GM10248 (cell line): ENCODE data around the gene CREB1.

Experiments used
- CTCF ChIA-PET: fragments of 300-600 bp; sonication (Branson Sonifier 250); formaldehyde crosslinking; extraction: SDS; loops from one replicate; lab custom pipeline; 2021; ENCODE audit warnings: antibody characterized with exemption; lab: Yijun Ruan, JAX
- POLR2A ChIA-PET: fragments of 350-650 bp; sonication (Branson Sonifier 250); formaldehyde crosslinking; extraction: SDS; loops from one replicate; lab custom pipeline; 2020; ENCODE audit warnings: antibody characterized with exemption; lab: Yijun Ruan, JAX
- DNase-seq: peaks from one replicate; pipeline ENCODE4 v3.0.0; 2012; ENCODE audit errors: extremely low spot score
- TF ChIP-seq, protein P1 (sequence below): IDR thresholded peaks from 2 replicates; pipeline ENCODE4 v1.5.1; 2012; ENCODE audit warnings: mild to moderate bottlenecking, low read depth; ENCODE audit errors: extremely low read depth, missing control alignments, control extremely low read depth

Gene CREB1

GRCh38 chr2:207505728-207506127, 24.0 kb upstream of the CREB1 start:
- TF ChIP-seq, protein P1, sequence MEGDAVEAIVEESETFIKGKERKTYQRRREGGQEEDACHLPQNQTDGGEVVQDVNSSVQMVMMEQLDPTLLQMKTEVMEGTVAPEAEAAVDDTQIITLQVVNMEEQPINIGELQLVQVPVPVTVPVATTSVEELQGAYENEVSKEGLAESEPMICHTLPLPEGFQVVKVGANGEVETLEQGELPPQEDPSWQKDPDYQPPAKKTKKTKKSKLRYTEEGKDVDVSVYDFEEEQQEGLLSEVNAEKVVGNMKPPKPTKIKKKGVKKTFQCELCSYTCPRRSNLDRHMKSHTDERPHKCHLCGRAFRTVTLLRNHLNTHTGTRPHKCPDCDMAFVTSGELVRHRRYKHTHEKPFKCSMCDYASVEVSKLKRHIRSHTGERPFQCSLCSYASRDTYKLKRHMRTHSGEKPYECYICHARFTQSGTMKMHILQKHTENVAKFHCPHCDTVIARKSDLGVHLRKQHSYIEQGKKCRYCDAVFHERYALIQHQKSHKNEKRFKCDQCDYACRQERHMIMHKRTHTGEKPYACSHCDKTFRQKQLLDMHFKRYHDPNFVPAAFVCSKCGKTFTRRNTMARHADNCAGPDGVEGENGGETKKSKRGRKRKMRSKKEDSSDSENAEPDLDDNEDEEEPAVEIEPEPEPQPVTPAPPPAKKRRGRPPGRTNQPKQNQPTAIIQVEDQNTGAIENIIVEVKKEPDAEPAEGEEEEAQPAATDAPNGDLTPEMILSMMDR, result no peak
- DNase-seq, result no peak
- CTCF ChIA-PET, result interaction anchor here (1.2 to 4.8 kb wide), 4 partner anchors 13 to 22 kb away, joined by 3 to 28 read pairs (median 14); no protein-coding TSS in a partner anchor
- POLR2A ChIA-PET, result interaction anchor here (1.0 kb wide), 1 partner anchor 25 kb away, joined by 3 read pairs; no protein-coding TSS in a partner anchor

- TF ChIP-seq, protein P1, result no peak
- DNase-seq, result no peak
- ChIA-PET CTCF (interaction anchor here (0.9 to 4.8 kb wide), 4 partner anchors 11 to 255 kb away, joined by 3 to 28 read pairs (median 6); partner anchors contain the start of gene METTL21A), POLR2A (interaction anchor here (1.2 kb wide), 1 partner anchor 23 kb away, joined by 3 read pairs; the partner anchor contains the start of gene CREB1)
Observed at GRCh38 chr2:207506426-207506825, 23.3 kb upstream of the CREB1 start.

GRCh38 chr2:207510148-207510547, 19.6 kb upstream of the CREB1 start:
- ChIA-PET POLR2A (no interaction called here), CTCF (no interaction called here)
- TF ChIP-seq, protein P1, result no peak
- no peak for DNase-seq

- no peak for DNase-seq
- ChIA-PET POLR2A (no interaction called here), CTCF (interaction anchor here (1.0 to 3.6 kb wide), 3 partner anchors 8 to 16 kb away, joined by 3 to 15 read pairs (median 6); no protein-coding TSS in a partner anchor)
- TF ChIP-seq, protein P1, result no peak
Observed at GRCh38 chr2:207511851-207512250, 17.9 kb upstream of the CREB1 start.

GRCh38 chr2:207512356-207512755, 17.4 kb upstream of the CREB1 start:
- CTCF ChIA-PET, result interaction anchor here (1.0 to 3.6 kb wide), 3 partner anchors 8 to 16 kb away, joined by 3 to 15 read pairs (median 6); no protein-coding TSS in a partner anchor
- TF ChIP-seq, protein P1, result no peak
- DNase-seq, result no peak
- POLR2A ChIA-PET, result no interaction called here

DNA sequence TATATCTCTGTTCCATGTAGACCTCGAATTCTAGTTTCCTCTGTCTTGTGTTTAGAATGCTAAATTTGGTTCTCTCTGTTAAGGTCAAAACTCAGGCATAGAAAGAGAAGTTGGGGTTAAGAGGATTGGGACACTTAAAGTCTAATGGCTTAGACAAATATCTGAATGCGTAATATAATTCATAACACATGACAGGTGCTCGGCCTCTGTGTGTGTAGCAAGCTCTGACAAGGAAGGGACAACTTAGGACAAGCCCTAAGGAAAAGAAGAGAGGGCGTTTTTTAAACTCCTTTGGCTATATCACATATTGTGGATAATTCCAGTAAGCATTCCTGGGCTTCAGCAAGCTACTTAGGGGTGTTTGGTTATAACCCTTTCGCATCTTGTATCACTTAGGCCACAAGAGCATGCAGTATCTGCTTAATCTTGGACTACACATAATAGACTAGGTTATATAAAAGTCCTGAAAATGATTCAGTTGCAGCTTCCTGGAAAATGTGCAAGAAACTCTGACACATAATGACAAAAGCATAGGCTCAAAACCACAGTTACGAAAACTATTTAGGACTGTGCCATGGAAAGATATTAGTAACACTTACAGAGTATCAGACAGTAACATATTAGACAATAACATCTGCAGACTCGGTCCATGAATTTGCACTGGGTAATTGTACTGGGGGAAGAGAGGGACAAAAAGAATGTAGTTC, 16.1 kb upstream of the CREB1 start:
- ChIA-PET POLR2A (no interaction called here), CTCF (interaction anchor here (2.0 to 3.6 kb wide), 3 partner anchors 9 to 12 kb away, joined by 4 to 15 read pairs (median 6); no protein-coding TSS in a partner anchor)
- no peak for DNase-seq
- TF ChIP-seq, protein P1, result no peak
